PC-9 (cell line): Measurements from ENCODE around the gene GNAL. TPM values are rescaled to one million over a fixed set of nuclear protein-coding genes. Genes with fewer than 3 reads are reported as not detected.

Experiments
- BruUV-seq: library from RNA; stranded (reverse); fragments of 400-500 nt; replicated peaks from 2 replicates; lab custom pipeline; 2021; lab: Mats Ljungman, UMichigan
- CTCF ChIA-PET: fragments of 300-600 bp; sonication (Branson Sonifier 250); formaldehyde crosslinking; loops from one replicate; lab custom pipeline; 2022; ENCODE audit warnings: antibody characterized with exemption; lab: Charles Lee
- POLR2A ChIA-PET: fragments of 300-600 bp; sonication (Branson Sonifier 250); formaldehyde crosslinking; loops from one replicate; lab custom pipeline; 2022; ENCODE audit warnings: antibody characterized with exemption; ENCODE audit not compliant: unreplicated experiment; lab: Charles Lee
- DNase-seq, 2 experiments: peaks; one replicate each; pipeline versions ENCODE4 v3.0.0 to v3.0.0-alpha.2; 2015 to 2022; ENCODE audit warnings: mixed read lengths in 1 of 2
- H2AFZ ChIP-seq: fragments of 200-600 bp; sonication (generic); 2 replicates; pipeline ENCODE4 v1.8.1; 2017; ENCODE audit warnings: antibody characterized with exemption
- H3F3A ChIP-seq: fragments of 200-600 bp; sonication (generic); 2 replicates; pipeline ENCODE4 v1.8.1; 2017; ENCODE audit warnings: antibody characterized with exemption, mild to moderate bottlenecking, low read depth; ENCODE audit not compliant: insufficient read depth
- H3K27ac ChIP-seq: fragments of 200-600 bp; sonication (generic); 2 replicates; pipeline ENCODE4 v1.6.1; 2016; ENCODE audit warnings: mixed run types
- H3K27me3 ChIP-seq: fragments of 200-600 bp; sonication (generic); 2 replicates; pipeline ENCODE4 v1.6.1; 2016; ENCODE audit warnings: low read depth, mixed run types; ENCODE audit not compliant: insufficient read depth
- H3K36me3 ChIP-seq: fragments of 200-600 bp; sonication (generic); 2 replicates; pipeline ENCODE4 v1.6.1; 2016; ENCODE audit warnings: low read depth, mixed run types
- H3K4me1 ChIP-seq: fragments of 200-600 bp; sonication (generic); replicated peaks from 2 replicates; pipeline ENCODE4 v1.6.1; 2016; ENCODE audit warnings: mixed run types; ENCODE audit not compliant: insufficient read depth
- H3K4me2 ChIP-seq: fragments of 200-600 bp; sonication (generic); 2 replicates; pipeline ENCODE4 v1.6.1; 2017; ENCODE audit warnings: mixed run types
- H3K4me3 ChIP-seq: fragments of 200-600 bp; sonication (generic); 2 replicates; pipeline ENCODE4 v1.6.1; 2016; ENCODE audit warnings: mixed run types
- H3K79me2 ChIP-seq: fragments of 200-600 bp; sonication (generic); 2 replicates; pipeline ENCODE4 v1.6.1; 2017; ENCODE audit warnings: low read depth, mixed run types
- H3K9me2 ChIP-seq: fragments of 200-600 bp; sonication (generic); 2 replicates; pipeline ENCODE4 v1.8.1; 2017; ENCODE audit warnings: mild to moderate bottlenecking; ENCODE audit not compliant: insufficient read depth
- H3K9me3 ChIP-seq: fragments of 200-600 bp; sonication (generic); 2 replicates; pipeline ENCODE4 v1.8.1; 2016; ENCODE audit warnings: low read depth; ENCODE audit not compliant: insufficient read depth
- H4K20me1 ChIP-seq: fragments of 200-600 bp; sonication (generic); 2 replicates; pipeline ENCODE4 v1.8.1; 2017; ENCODE audit not compliant: insufficient read depth
- EZH2 ChIP-seq: fragments of 200-600 bp; sonication (generic); IDR thresholded peaks from 2 replicates; pipeline ENCODE4 v1.8.0; 2017; ENCODE audit warnings: antibody characterized with exemption, low read depth
- intact Hi-C: fragments of 100-400 bp; cut with micrococcal nuclease; formaldehyde crosslinking; loops from one replicate; pipeline ENCODE4 v1.10.0; 2022; ENCODE audit not compliant: unreplicated experiment
- total RNA-seq: library from RNA; stranded (reverse); gene quantifications from 2 replicates; pipeline ENCODE4 v1.2.3, GENCODE V29; 2021
- TF ChIP-seq, protein P1 (sequence below): fragments of 200-600 bp; sonication (generic); conservative IDR thresholded peaks from 2 replicates; pipeline ENCODE4 v1.6.1; 2017; ENCODE audit warnings: mixed run types, antibody characterized with exemption, mild to moderate bottlenecking, moderate library complexity

The GNAL gene
- total RNA-seq, 1 experiment from 2014 or later: 3.3 TPM

DNA sequence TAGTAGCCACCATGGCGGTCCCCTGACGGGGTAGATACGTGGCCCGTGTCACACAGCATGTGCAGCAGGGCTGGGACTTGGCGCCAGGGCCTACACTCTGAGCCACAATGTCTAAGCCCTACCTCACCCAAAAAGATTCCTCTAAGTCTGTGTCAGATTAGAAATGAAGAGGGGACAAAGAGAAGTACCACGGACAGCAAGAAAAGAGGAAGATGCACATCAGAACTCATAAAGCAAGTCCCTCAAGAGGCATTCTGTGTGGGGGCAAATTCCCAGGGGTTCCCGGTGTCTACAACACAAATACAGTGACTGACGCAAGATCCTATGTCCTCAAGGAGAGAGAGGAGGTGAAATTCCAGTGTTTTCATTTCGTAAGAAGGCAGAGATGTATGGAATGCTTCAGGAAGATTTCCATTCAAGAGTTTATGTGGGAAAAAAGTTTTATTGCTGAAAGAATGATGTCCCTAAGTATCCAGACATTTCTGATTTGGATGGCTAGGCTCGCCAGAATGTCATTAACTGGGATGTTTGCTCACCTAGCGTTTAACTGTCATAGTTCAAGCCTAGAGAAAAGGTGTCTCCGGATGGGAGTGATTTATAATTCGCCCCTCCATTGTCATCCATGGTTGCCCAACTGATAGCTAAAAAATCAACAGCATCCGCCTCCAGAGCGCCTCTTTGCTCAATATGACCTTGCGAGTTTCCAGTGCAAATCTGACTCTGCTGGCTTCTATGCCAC, 86.5 kb downstream of the GNAL start:
- no peaks in the 10 kb centered on the region for H3K9me2 ChIP-seq
- DNase-seq: no peak
- intact Hi-C loops: no loop called here
- H3K27ac ChIP-seq: no peak overlapping the region
- POLR2A ChIA-PET: no interaction called here
- H3K4me2 ChIP-seq: no peak overlapping the region
- CTCF ChIA-PET: no interaction called here
- H3K27me3 ChIP-seq: no peaks in the 10 kb centered on the region
- H4K20me1 ChIP-seq: no peaks in the 10 kb centered on the region
- no peaks in the 10 kb centered on the region for H3F3A ChIP-seq
- H3K4me1 ChIP-seq: no peaks in the 10 kb centered on the region
- BruUV-seq: no TSS peak
- no peaks in the 10 kb centered on the region for H3K36me3 ChIP-seq
- H3K79me2 ChIP-seq: no peaks in the 10 kb centered on the region
- H2AFZ ChIP-seq: no peak overlapping the region
- TF ChIP-seq EZH2: no peak
- TF ChIP-seq, protein P1, sequence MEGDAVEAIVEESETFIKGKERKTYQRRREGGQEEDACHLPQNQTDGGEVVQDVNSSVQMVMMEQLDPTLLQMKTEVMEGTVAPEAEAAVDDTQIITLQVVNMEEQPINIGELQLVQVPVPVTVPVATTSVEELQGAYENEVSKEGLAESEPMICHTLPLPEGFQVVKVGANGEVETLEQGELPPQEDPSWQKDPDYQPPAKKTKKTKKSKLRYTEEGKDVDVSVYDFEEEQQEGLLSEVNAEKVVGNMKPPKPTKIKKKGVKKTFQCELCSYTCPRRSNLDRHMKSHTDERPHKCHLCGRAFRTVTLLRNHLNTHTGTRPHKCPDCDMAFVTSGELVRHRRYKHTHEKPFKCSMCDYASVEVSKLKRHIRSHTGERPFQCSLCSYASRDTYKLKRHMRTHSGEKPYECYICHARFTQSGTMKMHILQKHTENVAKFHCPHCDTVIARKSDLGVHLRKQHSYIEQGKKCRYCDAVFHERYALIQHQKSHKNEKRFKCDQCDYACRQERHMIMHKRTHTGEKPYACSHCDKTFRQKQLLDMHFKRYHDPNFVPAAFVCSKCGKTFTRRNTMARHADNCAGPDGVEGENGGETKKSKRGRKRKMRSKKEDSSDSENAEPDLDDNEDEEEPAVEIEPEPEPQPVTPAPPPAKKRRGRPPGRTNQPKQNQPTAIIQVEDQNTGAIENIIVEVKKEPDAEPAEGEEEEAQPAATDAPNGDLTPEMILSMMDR: no peak
- no peaks in the 10 kb centered on the region for H3K9me3 ChIP-seq
- H3K4me3 ChIP-seq: no peak overlapping the region

GRCh38 chr18:11780042-11780441, 91.0 kb downstream of the GNAL start:
- CTCF ChIA-PET: no interaction called here
- BruUV-seq: no TSS peak
- intact Hi-C loops: no loop called here

DNA sequence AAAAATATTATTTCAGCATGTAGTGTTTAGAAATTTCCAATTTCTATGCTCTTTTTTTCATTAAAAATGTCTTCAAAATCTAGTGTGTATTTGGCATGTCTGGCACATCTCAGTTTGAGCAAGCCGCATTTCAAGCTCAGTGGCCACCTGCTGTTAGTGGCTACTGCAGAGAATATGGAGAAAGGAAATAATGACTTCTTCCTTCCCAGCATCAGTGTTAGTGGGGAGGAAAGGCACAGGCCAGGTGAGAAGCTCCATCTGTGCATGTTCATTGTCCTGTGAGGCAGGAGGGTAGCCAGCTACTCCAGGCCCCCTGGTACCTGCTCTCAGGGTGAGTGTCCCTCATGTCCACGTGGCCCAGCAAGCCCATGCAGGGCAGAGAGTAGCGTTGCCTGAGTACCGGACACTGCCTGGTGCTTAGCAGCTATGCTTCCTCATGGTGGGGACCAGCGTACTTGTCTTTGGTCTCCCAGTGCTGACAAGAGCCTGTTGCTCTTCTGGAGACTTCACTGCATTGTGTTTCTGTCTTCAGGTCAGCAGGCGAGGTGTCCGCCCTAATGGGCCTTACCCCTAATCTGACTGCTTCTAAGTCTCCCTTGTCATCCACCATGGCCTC, 94.8 kb downstream of the GNAL start:
- Histone ChIP-seq H3K9me3 (no peaks in the 10 kb centered on the region), H3K79me2 (no peaks in the 10 kb centered on the region), H4K20me1 (no peaks in the 10 kb centered on the region), H3K36me3 (no peaks in the 10 kb centered on the region), H3K9me2 (no peaks in the 10 kb centered on the region; the same call in 1 of the 2 replicates), H3K27ac (no peak overlapping the region), H3K27me3 (no peaks in the 10 kb centered on the region), H3K4me2 (no peak overlapping the region), H3K4me1 (no peaks in the 10 kb centered on the region), H2AFZ (no peak overlapping the region), H3F3A (no peaks in the 10 kb centered on the region), H3K4me3 (no peak overlapping the region)
- DNase-seq: no peak
- POLR2A ChIA-PET: no interaction called here
- intact Hi-C loops: no loop called here
- CTCF ChIA-PET: no interaction called here
- TF ChIP-seq EZH2: no peak
- TF ChIP-seq, protein P1: no peak
- no TSS peak for BruUV-seq

More at GRCh38 chr18:11780042-11780441, 91.0 kb downstream of the GNAL start:
- POLR2A ChIA-PET: no interaction called here
- Histone ChIP-seq H3K27me3 (no peaks in the 10 kb centered on the region), H3K9me2 (no peaks in the 10 kb centered on the region; the same call in 1 of the 2 replicates), H3K9me3 (no peaks in the 10 kb centered on the region), H3K4me1 (no peaks in the 10 kb centered on the region), H3K4me2 (no peak overlapping the region), H3F3A (no peaks in the 10 kb centered on the region), H3K27ac (no peak overlapping the region), H3K79me2 (no peaks in the 10 kb centered on the region), H3K36me3 (no peaks in the 10 kb centered on the region), H2AFZ (no peak overlapping the region), H4K20me1 (no peaks in the 10 kb centered on the region), H3K4me3 (no peak overlapping the region)
- TF ChIP-seq EZH2: no peak
- TF ChIP-seq, protein P1: no peak
- no peak for DNase-seq
